HEK293T (cell line): ENCODE data around the gene ARNT2.

Source experiments
- CTCF ChIA-PET: fragments of 350-600 bp; formaldehyde crosslinking; extraction: SDS; loops from one replicate; lab custom pipeline; 2021; ENCODE audit warnings: antibody characterized with exemption, inconsistent platforms; lab: Yijun Ruan, JAX
- POLR2A ChIA-PET: fragments of 350-600 bp; formaldehyde crosslinking; extraction: SDS; loops from one replicate; lab custom pipeline; 2020; ENCODE audit warnings: antibody characterized with exemption, inconsistent platforms; lab: Yijun Ruan, JAX
- DNase-seq: peaks from one replicate; pipeline ENCODE4 v3.0.0; 2012; ENCODE audit warnings: mixed read lengths; ENCODE audit errors: extremely low spot score
- ARNT ChIP-seq: fragments of 450-650 bp; IDR thresholded peaks from 2 replicates; pipeline ENCODE4 v1.6.1; 2017; ENCODE audit warnings: mild to moderate bottlenecking
- BHLHE40 ChIP-seq: fragments of 450-650 bp; IDR thresholded peaks from 2 replicates; pipeline ENCODE4 v1.6.1; 2016; ENCODE audit warnings: mild to moderate bottlenecking, moderate library complexity, borderline replicate concordance
- CTBP1 ChIP-seq: fragments of 450-650 bp; IDR thresholded peaks from 2 replicates; pipeline ENCODE4 v1.6.1; 2016; ENCODE audit warnings: borderline replicate concordance
- ELF4 ChIP-seq: fragments of 450-650 bp; IDR thresholded peaks from 2 replicates; pipeline ENCODE4 v1.6.1; 2017; ENCODE audit warnings: antibody characterized with exemption
- FOXA1 ChIP-seq: fragments of 450-650 bp; IDR thresholded peaks from 2 replicates; pipeline ENCODE4 v1.6.1; 2016; ENCODE audit warnings: mild to moderate bottlenecking
- FOXK2 ChIP-seq: fragments of 450-650 bp; IDR thresholded peaks from 2 replicates; pipeline ENCODE4 v1.6.1; 2016; ENCODE audit warnings: mild to moderate bottlenecking
- FOXM1 ChIP-seq: fragments of 450-650 bp; IDR thresholded peaks from 2 replicates; pipeline ENCODE4 v1.6.1; 2017; ENCODE audit warnings: mild to moderate bottlenecking, borderline replicate concordance
- HDGF ChIP-seq: fragments of 450-650 bp; IDR thresholded peaks from 2 replicates; pipeline ENCODE4 v1.6.1; 2017; ENCODE audit warnings: antibody characterized with exemption, borderline replicate concordance
- L3MBTL2 ChIP-seq: fragments of 450-650 bp; conservative IDR thresholded peaks from 2 replicates; pipeline ENCODE4 v1.6.1; 2016; ENCODE audit warnings: mild to moderate bottlenecking
- LEF1 ChIP-seq: fragments of 450-650 bp; IDR thresholded peaks from 2 replicates; pipeline ENCODE4 v1.6.1; 2017; ENCODE audit warnings: mild to moderate bottlenecking, borderline replicate concordance
- NFRKB ChIP-seq: fragments of 450-650 bp; IDR thresholded peaks from 2 replicates; pipeline ENCODE4 v1.6.1; 2016; ENCODE audit warnings: mild to moderate bottlenecking, moderate library complexity
- SP1 ChIP-seq: fragments of 450-650 bp; IDR thresholded peaks from 2 replicates; pipeline ENCODE4 v1.6.1; 2017
- SUZ12 ChIP-seq: fragments of 450-650 bp; IDR thresholded peaks from 2 replicates; pipeline ENCODE4 v1.6.1; 2016; ENCODE audit warnings: mild to moderate bottlenecking
- TARDBP ChIP-seq: fragments of 450-650 bp; IDR thresholded peaks from 2 replicates; pipeline ENCODE4 v1.6.1; 2016
- ZNF384 ChIP-seq: fragments of 450-650 bp; IDR thresholded peaks from 2 replicates; pipeline ENCODE4 v1.6.1; 2016
- TF ChIP-seq, protein P1 (sequence below): fragments of 450-650 bp; IDR thresholded peaks from 2 replicates; pipeline ENCODE4 v1.6.1; 2016

Gene ARNT2

DNA sequence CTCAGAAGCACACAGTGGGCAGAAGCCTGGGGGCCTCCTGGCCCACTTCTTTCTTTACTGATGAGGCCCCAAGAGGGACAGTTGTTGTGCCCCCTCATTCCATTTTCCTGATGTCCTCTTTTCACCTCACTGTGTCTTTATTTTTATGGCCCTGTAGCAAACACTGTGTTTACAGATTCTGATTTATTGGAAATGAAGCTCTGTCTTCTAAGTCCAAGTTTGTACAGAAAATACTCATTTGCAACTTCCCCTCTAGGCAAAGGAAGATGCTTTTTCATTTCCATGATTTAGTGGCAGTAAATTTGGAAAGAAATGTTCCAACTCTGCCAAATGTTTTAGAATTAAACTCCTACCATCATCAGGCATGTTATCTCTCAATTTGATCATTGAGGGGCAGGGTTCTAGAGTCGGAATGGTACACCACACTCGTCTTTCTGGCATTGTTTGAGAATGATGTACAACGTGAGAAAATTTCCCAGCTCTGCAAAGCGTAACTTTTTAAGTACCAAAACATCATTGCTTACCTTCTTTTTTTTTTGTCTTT is 129.7 kb downstream of the ARNT2 start:
- POLR2A ChIA-PET = no interaction called here
- TF ChIP-seq LEF1 (no peak), L3MBTL2 (no peak), ARNT (no peak), NFRKB (no peak), TARDBP (no peak)
- TF ChIP-seq, protein P1, sequence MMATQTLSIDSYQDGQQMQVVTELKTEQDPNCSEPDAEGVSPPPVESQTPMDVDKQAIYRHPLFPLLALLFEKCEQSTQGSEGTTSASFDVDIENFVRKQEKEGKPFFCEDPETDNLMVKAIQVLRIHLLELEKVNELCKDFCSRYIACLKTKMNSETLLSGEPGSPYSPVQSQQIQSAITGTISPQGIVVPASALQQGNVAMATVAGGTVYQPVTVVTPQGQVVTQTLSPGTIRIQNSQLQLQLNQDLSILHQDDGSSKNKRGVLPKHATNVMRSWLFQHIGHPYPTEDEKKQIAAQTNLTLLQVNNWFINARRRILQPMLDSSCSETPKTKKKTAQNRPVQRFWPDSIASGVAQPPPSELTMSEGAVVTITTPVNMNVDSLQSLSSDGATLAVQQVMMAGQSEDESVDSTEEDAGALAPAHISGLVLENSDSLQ = no peak
- CTCF ChIA-PET = no interaction called here
- DNase-seq = no peak

DNA sequence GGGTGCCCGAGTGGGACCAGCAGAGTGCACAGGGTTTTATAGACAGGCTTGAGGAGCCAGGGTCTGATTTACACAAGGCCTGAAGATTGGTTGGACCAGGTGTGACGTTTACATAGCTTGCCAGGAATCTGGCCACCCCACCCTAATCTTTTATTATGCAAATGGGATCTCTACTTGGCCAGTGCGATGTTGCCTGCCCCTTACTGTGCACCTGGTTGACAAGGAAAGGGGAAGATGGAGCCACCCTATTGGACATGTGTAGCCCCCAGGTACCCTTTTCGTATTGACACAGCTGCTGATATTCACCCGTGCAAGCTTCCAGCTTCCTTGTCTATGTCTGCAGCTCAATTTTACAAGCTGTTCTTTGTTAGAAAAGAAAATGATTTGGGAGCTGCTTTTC is 132.0 kb downstream of the ARNT2 start:
- CTCF ChIA-PET = interaction anchor here (1.0 kb wide), 1 partner anchor 240 kb away, joined by 3 read pairs; no protein-coding TSS in a partner anchor
- no peak for DNase-seq
- POLR2A ChIA-PET = no interaction called here
- TF ChIP-seq HDGF = no peak
- TF ChIP-seq FOXM1 = no peak
- TF ChIP-seq FOXA1 = no peak
- no peak for TF ChIP-seq L3MBTL2
- no peak for TF ChIP-seq BHLHE40
- no peak for TF ChIP-seq ZNF384
- no peak for TF ChIP-seq NFRKB
- TF ChIP-seq ARNT = no peak
- no peak for TF ChIP-seq CTBP1
- TF ChIP-seq FOXK2 = no peak
- no peak for TF ChIP-seq SP1
- no peak for TF ChIP-seq ELF4
- TF ChIP-seq, protein P1 = no peak
- TF ChIP-seq LEF1 = no peak
- no peak for TF ChIP-seq TARDBP
- no peak for TF ChIP-seq SUZ12

DNA sequence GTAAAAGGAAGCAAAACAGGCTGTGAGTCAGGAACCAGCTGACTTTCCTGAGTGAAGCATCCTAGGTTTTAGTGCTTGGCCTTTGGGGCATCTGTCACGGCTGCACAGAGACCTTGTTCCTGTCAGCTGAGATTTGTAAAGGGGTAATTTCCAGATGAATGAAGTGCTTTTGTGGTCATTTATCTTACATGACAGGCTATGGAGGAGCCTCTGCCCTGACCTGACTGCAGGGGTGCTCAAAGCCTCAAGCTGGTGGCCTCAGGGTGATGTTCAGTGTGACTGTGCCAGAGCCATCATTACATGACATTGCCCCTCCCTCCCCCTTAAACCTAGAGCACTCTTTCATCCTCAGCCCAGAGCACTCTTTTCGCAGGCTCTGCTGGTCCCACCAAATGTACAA is 132.5 kb downstream of the ARNT2 start:
- ChIA-PET POLR2A (no interaction called here), CTCF (interaction anchor here (1.0 kb wide), 1 partner anchor 240 kb away, joined by 3 read pairs; no protein-coding TSS in a partner anchor)
- DNase-seq = no peak
- no peak for TF ChIP-seq FOXK2
- TF ChIP-seq FOXA1 = no peak
- no peak for TF ChIP-seq ARNT
- no peak for TF ChIP-seq HDGF
- no peak for TF ChIP-seq ELF4
- TF ChIP-seq NFRKB = no peak
- TF ChIP-seq, protein P1 = no peak
- TF ChIP-seq TARDBP = no peak

DNA sequence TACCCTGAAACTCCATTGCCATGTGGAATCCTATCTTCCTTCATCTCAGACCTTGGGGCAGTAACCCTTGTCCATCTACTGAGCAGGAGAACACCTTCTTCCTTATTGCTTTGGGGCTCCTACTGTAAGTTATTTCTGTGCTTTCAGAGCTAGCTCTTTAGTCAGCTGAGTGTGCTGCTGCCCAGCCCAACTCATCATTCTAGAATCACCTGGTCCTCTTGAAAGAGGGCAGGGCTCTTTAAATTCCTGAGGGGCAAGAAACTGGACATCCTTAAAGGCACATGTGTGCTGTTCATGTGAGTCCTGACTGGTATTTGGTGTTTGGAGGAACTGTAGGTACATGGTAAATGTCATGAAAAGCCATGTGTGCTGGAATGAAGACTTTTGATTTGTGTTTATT is 140.9 kb downstream of the ARNT2 start:
- ChIA-PET CTCF (no interaction called here), POLR2A (no interaction called here)
- TF ChIP-seq FOXM1 (no peak), ARNT (no peak), SUZ12 (no peak), LEF1 (no peak), L3MBTL2 (no peak), CTBP1 (no peak), BHLHE40 (no peak), SP1 (no peak), ZNF384 (no peak), HDGF (no peak), NFRKB (no peak), TARDBP (no peak), FOXK2 (no peak), ELF4 (no peak), FOXA1 (no peak)
- TF ChIP-seq, protein P1 = no peak
- DNase-seq = no peak

DNA sequence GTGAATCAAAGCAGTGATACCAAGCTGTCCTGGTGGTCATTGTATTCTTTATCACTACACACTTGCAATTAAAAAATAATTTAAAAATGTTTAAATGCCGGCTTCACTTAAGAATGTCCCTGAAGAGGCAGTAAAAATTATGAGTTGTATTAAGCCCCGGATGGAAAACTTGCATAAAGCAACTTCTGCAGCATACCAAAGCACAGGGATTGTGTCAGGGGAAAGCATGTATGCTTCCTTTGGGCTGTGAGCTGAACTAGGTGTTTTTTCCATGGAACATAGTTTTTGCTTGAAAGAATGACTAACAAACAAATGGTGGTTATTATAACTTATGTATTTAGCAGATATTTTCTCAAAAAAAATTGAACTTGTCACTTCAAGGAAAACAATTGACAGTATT is 143.1 kb downstream of the ARNT2 start:
- ChIA-PET CTCF (no interaction called here), POLR2A (no interaction called here)
- DNase-seq = no peak
- TF ChIP-seq SUZ12 (no peak), FOXA1 (no peak), FOXM1 (no peak), ELF4 (no peak), SP1 (no peak), ARNT (no peak), BHLHE40 (no peak), NFRKB (no peak), L3MBTL2 (no peak), ZNF384 (no peak), TARDBP (no peak), HDGF (no peak), FOXK2 (no peak), LEF1 (no peak), CTBP1 (no peak)
- TF ChIP-seq, protein P1 = no peak
